ENCODE measurements around the gene EPS8L3. TPM values are rescaled to one million over a fixed set of nuclear protein-coding genes. Genes with fewer than 3 reads are reported as not detected.

Gene EPS8L3
- total RNA-seq, 1 experiment from 2014 or later = 0.96 TPM

- H3K9me3 ChIP-seq (ENCODE audit: control insufficient read depth in 1 of 2, insufficient read depth in 1 of 2, low read depth in 1 of 2, low read length in 2 of 2) = no peaks in the 10 kb centered on the region
- intact Hi-C loops (cut with micrococcal nuclease) = no loop called here
- DNase-seq (ENCODE audit: low read depth, low spot score) = no peak
- BruUV-seq (replicated peaks) = no TSS peak
- CTCF ChIA-PET = no interaction called here
- POLR2A ChIA-PET = no interaction called here
- RAD21 ChIA-PET (ENCODE audit: low non-redundant PET in 1 of 2, low total read pairs in 2 of 2, uncharacterized antibody in 2 of 2, unreplicated experiment in 2 of 2) = no interaction called here
- no peaks in the 10 kb centered on the region for H3K27me3 ChIP-seq (ENCODE audit: insufficient read depth, low read length)
- ATAC-seq = no peak
- no peaks in the 10 kb centered on the region for H4K20me1 ChIP-seq (ENCODE audit: insufficient read depth)
- H3K4me3 ChIP-seq (replicated peaks in 1 of 2; ENCODE audit: low read depth in 1 of 2, low read length in 2 of 2) = no peak overlapping the region
- no peaks in the 10 kb centered on the region for H3K9me2 ChIP-seq (ENCODE audit: insufficient read depth)
- no peaks in the 10 kb centered on the region for H3K4me1 ChIP-seq (ENCODE audit: control insufficient read depth in 1 of 2, insufficient read depth in 2 of 2, low read length in 2 of 2)
- H3K36me3 ChIP-seq (ENCODE audit: control insufficient read depth in 1 of 2, insufficient read depth in 2 of 2, low read length in 2 of 2) = no peaks in the 10 kb centered on the region
- H3K4me2 ChIP-seq (ENCODE audit: low read length) = no peak overlapping the region
- no peaks in the 10 kb centered on the region for H3K79me2 ChIP-seq (ENCODE audit: insufficient read depth, low read length)
- no peak overlapping the region for H3K27ac ChIP-seq (ENCODE audit: low read depth, low read length)
- no peak overlapping the region for H3K9ac ChIP-seq (ENCODE audit: low read length)
- TF ChIP-seq CEBPB (IDR thresholded peaks at IDR 0.05; ENCODE audit: low read depth) (no peak), TCF7L2 (IDR thresholded peaks at IDR 0.05; ENCODE audit: borderline replicate concordance, extremely low read depth, insufficient read depth, insufficient read length) (no peak), POLR2A (IDR thresholded peaks at IDR 0.05; ENCODE audit: borderline replicate concordance, extremely low read depth, insufficient read depth, insufficient read length) (no peak), ZNF274 (IDR thresholded peaks at IDR 0.05; ENCODE audit: low read depth, low read length) (no peak), EZH2 (IDR thresholded peaks at IDR 0.05) (no peak), ELF1 (IDR thresholded peaks at IDR 0.05; ENCODE audit: borderline replicate concordance, low read depth) (no peak), EGR1 (IDR thresholded peaks at IDR 0.05; ENCODE audit: low read depth) (no peak), CBX3 (IDR thresholded peaks at IDR 0.05; ENCODE audit: low read depth) (no peak), SP1 (IDR thresholded peaks at IDR 0.05; ENCODE audit: low read depth) (no peak), ZBTB33 (IDR thresholded peaks at IDR 0.05; ENCODE audit: extremely low read depth, insufficient replicate concordance, low read length) (no peak)
- no peak overlapping the region for H2AFZ ChIP-seq (ENCODE audit: low read depth, low read length, poor library complexity, severe bottlenecking)
Observed at GRCh38 chr1:109751531-109752260, 12.0 kb downstream of the EPS8L3 start.

All from HCT116 (cell line).